Tibial artery (tissue), 4 donors: ENCODE data around the gene C9orf72.

Experiments
- DNase-seq, 2 donors: peaks; one replicate each; pipeline ENCODE4 v3.0.0-alpha.2; 2019
- H3K27ac ChIP-seq, 2 donors: fragments of 200-600 bp; sonication (generic) in 1 of 2; 1 replicate in 1 of 2; 2 replicates in 1 of 2; pipeline ENCODE4 v1.5.1; 2018 to 2019; ENCODE audit warnings: mild to moderate bottlenecking in 1 of 2
- H3K27me3 ChIP-seq, 2 donors: fragments of 200-600 bp; sonication (generic) in 1 of 2; one replicate each; pipeline versions ENCODE4 v1.5.1 to v1.6.0; 2016 to 2019
- H3K36me3 ChIP-seq, 3 donors: fragments of 200-600 bp; sonication (generic) in 2 of 3; one replicate each; pipeline ENCODE4 v1.5.1; 2016 to 2019; ENCODE audit warnings: mild to moderate bottlenecking in 2 of 3
- H3K4me1 ChIP-seq, 4 donors: fragments of 200-600 bp; sonication (generic) in 2 of 4; 1 replicate in 3 of 4; 2 replicates in 1 of 4; pipeline ENCODE4 v1.5.1; 2016 to 2019
- H3K4me3 ChIP-seq, 2 donors: fragments of 200-600 bp; sonication (generic) in 1 of 2; 1 replicate in 1 of 2; 2 replicates in 1 of 2; pipeline ENCODE4 v1.5.1; 2018 to 2019; ENCODE audit warnings: mild to moderate bottlenecking in 2 of 2
- H3K9me3 ChIP-seq, 3 donors: fragments of 200-600 bp; sonication (generic) in 1 of 3; one replicate each; pipeline ENCODE4 v1.5.1; 2016 to 2019
- intact Hi-C: fragments of 100-400 bp; cut with DNase I; formaldehyde crosslinking; loops from one replicate; pipeline ENCODE4 v1.15.0; 2023; ENCODE audit warnings: low total_unique reads
- TF ChIP-seq, protein P1 (sequence below), 2 experiments: fragments of 200-600 bp in 1 of 2; fragments of 450-650 bp in 1 of 2; IDR thresholded peaks; one replicate each; pipeline ENCODE4 v1.5.1; 2017 to 2019; ENCODE audit warnings: antibody characterized with exemption in 2 of 2, mild to moderate bottlenecking in 1 of 2, moderate library complexity in 1 of 2

The C9orf72 gene

DNA sequence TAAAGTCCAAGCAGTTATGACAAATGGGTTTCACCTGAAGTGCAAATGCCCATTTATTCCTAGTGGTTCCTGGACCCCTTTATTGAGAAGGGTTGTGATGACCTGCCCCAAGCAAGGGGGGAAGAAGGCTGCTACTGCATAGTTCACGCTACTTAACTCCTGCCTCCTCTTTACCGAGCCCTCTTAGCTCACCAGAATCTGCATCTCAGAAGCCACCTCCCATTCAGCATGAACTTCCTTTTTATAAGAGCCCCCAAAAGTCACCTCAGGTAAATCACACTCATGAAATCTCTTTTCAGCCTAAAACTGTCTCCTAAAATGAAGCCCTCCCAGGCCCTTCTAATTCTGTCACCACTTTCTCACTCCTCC, 26.6 kb upstream of the C9orf72 start:
- no peak overlapping the region for H3K27ac ChIP-seq
- H3K27me3 ChIP-seq: no peaks in the 10 kb centered on the region
- H3K36me3 ChIP-seq: no peaks in the 10 kb centered on the region
- H3K9me3 ChIP-seq: no peaks in the 10 kb centered on the region
- peaks cover 0 to 4% (median 0%) of the 10 kb centered on the region in 4 donors for H3K4me1 ChIP-seq
- no peak overlapping the region for H3K4me3 ChIP-seq
- no peak for DNase-seq
- intact Hi-C loops: no loop called here
- TF ChIP-seq, protein P1, sequence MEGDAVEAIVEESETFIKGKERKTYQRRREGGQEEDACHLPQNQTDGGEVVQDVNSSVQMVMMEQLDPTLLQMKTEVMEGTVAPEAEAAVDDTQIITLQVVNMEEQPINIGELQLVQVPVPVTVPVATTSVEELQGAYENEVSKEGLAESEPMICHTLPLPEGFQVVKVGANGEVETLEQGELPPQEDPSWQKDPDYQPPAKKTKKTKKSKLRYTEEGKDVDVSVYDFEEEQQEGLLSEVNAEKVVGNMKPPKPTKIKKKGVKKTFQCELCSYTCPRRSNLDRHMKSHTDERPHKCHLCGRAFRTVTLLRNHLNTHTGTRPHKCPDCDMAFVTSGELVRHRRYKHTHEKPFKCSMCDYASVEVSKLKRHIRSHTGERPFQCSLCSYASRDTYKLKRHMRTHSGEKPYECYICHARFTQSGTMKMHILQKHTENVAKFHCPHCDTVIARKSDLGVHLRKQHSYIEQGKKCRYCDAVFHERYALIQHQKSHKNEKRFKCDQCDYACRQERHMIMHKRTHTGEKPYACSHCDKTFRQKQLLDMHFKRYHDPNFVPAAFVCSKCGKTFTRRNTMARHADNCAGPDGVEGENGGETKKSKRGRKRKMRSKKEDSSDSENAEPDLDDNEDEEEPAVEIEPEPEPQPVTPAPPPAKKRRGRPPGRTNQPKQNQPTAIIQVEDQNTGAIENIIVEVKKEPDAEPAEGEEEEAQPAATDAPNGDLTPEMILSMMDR (IDR thresholded peaks at IDR 0.05): no peak

DNA sequence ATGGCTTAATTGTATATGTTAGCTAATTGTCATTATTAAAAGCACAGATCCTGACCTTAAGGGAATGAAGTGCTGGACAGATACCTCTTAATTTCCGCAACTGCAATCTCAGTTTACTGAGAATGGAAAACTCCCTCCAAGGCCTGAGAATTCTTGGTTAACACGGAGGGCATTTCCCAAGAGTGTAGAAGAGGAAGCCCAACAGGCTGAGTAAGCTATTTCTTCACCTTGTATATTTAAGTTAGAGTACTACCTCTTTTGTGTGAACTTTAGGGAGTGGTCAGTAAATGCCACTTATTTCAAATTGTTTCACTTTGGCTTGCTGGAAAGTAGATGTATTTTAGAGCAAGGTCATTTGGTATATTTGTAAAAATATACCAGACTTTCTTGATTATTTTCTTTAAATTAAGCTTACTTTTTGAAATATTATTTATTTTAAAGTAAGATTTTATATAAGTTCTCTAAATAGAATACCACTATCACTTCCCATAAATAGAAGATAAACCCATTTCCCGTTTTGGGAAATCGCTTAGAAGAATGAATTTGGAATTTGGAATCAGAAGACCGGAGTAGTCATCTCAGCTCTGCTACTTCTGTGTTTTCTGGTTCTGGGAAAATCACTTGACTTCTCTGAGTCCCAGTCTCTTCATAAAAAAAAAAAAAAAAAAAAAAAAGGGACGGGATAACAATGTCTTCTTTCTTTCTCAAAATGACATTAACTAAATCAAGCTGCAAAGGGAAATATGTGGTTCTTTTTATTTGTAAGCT, 26.0 kb upstream of the C9orf72 start:
- no peaks in the 10 kb centered on the region for H3K27me3 ChIP-seq
- no peaks in the 10 kb centered on the region for H3K36me3 ChIP-seq
- H3K4me1 ChIP-seq: peaks cover 0 to 4% (median 0%) of the 10 kb centered on the region in 4 donors
- DNase-seq: no peak
- H3K9me3 ChIP-seq: no peaks in the 10 kb centered on the region
- no peak overlapping the region for H3K27ac ChIP-seq
- no peak overlapping the region for H3K4me3 ChIP-seq
- TF ChIP-seq, protein P1 (IDR thresholded peaks at IDR 0.05): no peak
- intact Hi-C loops: no loop called here

DNA sequence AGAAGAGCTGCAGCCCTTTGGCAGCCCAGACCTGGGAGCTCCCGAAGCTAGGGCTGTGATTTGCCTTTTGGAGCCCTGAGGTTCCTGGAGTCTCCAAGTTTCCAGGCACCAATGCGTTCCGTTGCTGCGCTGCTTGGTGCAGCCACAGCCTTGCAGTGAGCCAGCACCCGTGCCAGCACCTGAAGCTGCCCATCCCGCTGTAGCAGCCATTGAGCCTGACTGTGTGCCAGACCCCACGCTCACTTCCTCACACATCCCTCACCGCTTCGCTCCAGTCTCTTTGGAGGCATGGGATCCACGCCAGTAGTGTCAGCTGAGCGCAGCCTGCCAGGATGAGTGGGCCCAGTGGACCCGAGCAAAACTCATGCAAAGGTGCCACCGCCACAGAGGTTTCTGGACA, 22.5 kb upstream of the C9orf72 start:
- intact Hi-C loops: no loop called here
- H3K27ac ChIP-seq: no peak overlapping the region
- no peaks in the 10 kb centered on the region for H3K27me3 ChIP-seq
- H3K4me1 ChIP-seq: peaks cover 0 to 4% (median 0%) of the 10 kb centered on the region in 4 donors
- no peaks in the 10 kb centered on the region for H3K36me3 ChIP-seq
- no peaks in the 10 kb centered on the region for H3K9me3 ChIP-seq
- DNase-seq: no peak
- TF ChIP-seq, protein P1 (IDR thresholded peaks at IDR 0.05): no peak
- no peak overlapping the region for H3K4me3 ChIP-seq

DNA sequence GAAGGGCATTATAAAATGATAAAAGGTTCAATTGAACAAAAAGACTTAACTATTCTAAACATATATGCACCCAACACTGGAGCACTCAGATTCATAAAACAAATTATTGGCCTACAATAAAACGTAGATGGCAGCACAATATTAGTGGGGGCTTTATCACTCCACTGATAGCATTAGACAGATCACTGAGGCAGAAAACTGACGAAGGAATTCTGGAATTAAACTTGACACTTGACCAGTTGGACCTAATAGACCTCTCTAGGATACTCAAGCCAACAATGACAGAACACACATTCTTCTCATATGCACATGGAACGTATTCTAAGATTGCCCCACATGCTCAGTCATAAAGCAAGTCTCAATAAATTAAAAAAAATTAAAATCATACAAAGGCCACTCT, 18.4 kb upstream of the C9orf72 start:
- no peaks in the 10 kb centered on the region for H3K4me1 ChIP-seq
- no peak for DNase-seq
- no peak overlapping the region for H3K4me3 ChIP-seq
- intact Hi-C loops: no loop called here
- no peaks in the 10 kb centered on the region for H3K36me3 ChIP-seq
- TF ChIP-seq, protein P1 (IDR thresholded peaks at IDR 0.05): no peak
- no peaks in the 10 kb centered on the region for H3K9me3 ChIP-seq
- H3K27ac ChIP-seq: no peak overlapping the region
- no peaks in the 10 kb centered on the region for H3K27me3 ChIP-seq

DNA sequence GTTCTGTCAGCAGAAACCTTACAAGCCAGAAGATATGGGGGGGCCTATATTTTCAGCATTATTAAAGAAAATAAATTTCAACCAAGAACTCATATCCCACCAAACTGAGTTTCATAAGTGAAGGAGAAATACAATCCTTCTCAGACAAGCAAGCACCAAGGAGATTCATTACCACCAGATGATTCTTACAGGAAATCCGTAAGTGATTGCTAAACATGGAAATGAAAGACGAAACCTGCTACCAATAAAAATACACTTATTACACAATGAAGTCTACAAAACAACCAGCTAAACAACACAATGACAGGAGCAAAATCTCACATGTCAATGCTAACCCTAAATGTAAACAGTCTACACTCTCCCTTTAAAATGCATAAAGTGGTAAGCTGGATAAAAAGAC, 17.8 kb upstream of the C9orf72 start:
- TF ChIP-seq, protein P1 (IDR thresholded peaks at IDR 0.05): no peak
- no peaks in the 10 kb centered on the region for H3K27me3 ChIP-seq
- intact Hi-C loops: no loop called here
- no peak for DNase-seq
- no peaks in the 10 kb centered on the region for H3K4me1 ChIP-seq
- H3K36me3 ChIP-seq: no peaks in the 10 kb centered on the region
- no peak overlapping the region for H3K27ac ChIP-seq
- H3K4me3 ChIP-seq: no peak overlapping the region
- H3K9me3 ChIP-seq: no peaks in the 10 kb centered on the region
